GM19395 (cell line): ENCODE measurements around the gene SH3BGRL2.
"Not testable (repeated sequence)": the region's sequence is repeated elsewhere in the genome, so short reads cannot be mapped to it uniquely, and the experiment has no call there.

ENCODE experiments used
- ATAC-seq: cut with Tn5 transposase; IDR thresholded peaks from one replicate; pipeline ENCODE4 v1.9.1; 2021; ENCODE audit warnings: mild to moderate bottlenecking, moderate library complexity; ENCODE audit not compliant: unreplicated experiment

The SH3BGRL2 gene

DNA sequence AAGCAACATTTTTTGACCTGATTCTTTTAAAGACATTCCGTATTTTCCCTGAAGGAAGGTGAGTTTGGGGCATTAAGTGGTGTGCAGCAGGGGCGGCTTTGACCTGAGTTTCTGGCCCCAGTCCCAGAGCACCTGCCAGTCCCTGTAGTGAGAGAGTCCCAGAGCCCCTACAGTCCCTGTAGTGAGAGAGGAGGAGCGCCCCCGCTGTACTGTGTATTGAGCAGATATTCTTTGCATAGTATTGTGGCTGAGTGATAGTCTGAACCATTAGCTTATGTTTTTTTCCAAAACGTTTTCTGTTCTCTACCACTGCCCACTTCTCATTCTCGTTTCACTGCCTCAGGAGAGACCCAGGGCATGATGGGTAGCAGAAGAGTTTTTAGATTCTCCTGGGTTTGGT lies 17.2 kb upstream of the SH3BGRL2 start:
- no peak for ATAC-seq

DNA sequence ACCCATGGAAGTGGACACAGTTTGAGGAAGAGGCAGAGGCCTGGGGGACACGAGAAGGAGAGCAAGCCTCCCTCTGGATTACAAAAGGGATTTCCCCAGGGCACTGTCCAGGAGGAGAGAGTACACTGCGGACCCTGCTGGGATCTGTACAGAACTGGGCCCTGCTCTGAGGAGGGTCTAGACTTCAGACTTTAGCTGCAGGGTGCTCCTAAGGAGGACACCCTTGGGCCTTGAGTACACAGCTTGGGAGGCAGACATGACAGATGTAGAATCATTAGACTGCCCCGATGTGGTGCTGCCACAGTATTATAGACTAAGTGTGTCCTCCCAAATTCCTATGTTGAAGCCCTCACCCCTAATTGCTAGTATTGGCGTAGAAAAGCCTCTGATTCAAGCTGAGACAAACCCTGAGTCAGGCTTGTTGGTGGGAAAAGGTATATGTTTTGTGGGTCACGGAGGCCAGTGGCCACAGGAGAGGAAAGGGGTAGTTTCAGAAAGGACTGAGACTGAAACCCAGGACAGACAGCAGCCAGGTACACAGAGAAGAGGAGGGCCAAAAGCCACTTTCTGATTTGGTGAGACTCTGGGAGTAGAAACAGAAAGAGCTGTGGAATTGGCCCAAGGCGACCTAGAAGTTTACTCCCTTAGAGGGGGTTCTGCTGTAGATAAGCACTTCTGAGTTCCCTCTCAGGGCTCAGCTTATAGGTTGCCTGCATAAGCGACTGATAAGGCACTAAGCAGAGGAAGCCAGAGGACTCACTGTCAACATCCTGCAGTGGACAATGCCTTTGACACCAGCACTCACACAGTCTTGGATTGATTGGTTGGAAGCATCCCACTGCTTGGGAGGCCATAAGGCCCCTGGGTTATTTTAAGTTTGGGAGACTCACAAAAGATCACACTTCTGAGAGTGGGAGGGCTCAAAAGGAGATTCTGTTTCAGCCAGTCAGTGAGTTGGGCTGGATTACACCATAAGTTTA lies 16.5 kb upstream of the SH3BGRL2 start:
- ATAC-seq = peak; percentile 49

DNA sequence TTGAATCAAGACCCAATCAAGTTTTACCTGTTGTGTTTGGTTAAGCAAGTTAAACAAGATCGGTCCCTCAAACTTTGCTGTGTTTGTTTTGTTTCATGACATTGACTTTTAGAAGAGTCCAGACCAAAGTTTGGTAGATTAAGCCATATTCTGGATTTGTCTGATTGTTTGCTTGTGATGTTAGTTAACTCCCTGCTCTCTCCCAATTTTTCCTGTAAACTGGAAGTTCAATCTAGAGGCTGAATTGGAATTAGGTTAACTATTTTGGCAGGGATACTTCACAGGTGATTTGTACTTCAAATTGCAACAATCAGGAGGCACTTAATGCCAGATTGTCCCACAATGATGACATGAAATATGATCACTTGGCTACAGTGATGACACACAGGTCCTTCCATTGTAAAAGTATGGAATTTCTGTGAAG lies 13.6 kb upstream of the SH3BGRL2 start:
- ATAC-seq = no peak

DNA sequence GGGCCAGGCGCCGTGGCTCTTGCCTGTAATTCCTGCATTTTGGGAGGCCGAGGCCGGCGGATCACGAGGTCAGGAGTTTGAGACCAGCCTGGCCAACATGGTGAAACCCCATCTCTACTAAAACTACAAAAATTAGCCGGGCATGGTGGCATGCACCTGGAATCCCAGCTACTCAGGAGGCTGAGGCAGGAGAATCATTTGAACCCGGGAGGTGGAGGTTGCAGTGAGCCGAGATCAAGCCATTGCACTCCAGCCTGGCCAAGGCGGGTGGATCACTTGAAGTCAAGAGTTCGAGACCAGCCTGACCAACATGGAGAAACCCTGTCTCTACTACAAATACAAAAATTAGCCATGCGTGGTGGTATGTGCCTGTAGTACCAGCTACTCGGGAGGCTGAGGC lies 12.7 kb upstream of the SH3BGRL2 start:
- ATAC-seq = not testable (repeated sequence)

DNA sequence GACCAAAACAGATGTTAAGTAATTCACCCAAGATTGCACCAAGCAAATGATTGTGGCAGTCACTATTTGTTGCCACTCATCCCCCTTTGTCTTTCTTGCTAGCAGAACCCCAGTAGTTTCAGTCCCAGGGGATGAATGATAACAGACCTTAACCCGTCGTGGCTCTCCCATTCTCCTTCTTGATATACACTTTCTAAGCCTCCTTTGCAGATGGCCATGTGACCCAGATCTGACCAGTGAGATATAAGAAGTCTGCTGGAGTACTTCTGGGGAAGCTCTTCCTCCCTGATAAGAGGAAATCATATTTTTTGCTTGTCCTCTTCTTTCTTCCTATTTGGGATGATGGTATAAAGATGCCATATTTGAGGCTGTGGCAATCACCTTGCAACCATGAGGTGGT lies 9.6 kb upstream of the SH3BGRL2 start:
- no peak for ATAC-seq

DNA sequence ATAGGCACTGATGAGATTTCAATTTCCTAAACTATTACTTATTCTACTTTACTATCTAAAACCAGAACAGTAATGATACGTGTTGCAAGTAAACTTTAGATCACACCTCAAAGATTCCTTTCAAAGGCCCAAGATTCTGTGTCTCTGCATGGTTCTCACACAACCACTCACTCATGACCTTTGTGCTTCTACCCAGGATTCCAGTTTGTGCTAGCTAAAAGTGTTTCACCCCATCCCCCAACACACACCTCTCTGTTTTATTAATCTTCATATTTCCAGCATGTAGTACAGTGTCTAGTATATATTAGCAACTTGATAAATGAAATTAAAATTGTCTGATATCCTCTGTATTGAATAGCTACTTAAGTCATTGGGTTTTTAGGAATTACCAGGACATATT lies 8.8 kb upstream of the SH3BGRL2 start:
- no peak for ATAC-seq

DNA sequence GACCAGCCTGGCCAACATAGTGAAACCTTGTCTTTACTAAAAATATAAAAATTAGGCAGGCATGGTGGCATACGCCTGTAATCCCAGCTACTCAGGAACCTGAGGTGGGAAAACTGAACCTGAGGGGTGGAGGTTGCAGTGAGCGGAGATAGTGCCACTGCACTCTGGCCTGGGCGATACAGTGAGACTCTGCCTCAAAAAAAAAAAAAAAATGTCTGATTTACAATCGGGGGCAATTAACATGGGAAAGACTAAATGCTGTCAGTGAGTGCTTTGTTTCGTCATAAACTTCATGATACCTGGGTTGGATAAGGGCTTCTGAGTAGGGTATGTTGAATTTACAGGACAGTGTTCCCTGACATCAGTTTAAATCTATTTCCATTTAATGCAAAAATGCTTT lies 8.0 kb upstream of the SH3BGRL2 start:
- no peak for ATAC-seq

DNA sequence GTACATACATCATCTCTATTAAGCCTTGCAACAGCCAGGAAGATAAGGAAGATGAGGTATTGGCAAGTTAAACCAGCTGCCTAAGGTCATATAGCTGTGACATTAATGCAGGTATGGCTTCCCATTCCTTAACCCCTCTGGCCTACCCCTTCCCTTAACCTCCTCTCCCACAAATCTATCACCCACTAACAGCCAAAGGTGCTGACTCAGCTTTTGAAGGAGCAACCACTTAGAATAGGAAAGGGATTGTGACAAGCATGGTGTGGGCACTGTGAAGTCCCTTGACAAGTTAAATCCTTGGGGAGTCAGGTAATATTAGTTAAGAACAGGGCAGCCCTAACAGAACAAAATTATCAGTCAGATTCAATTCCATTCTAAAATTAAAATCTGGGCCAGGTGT lies 5.4 kb upstream of the SH3BGRL2 start:
- ATAC-seq = no peak

DNA sequence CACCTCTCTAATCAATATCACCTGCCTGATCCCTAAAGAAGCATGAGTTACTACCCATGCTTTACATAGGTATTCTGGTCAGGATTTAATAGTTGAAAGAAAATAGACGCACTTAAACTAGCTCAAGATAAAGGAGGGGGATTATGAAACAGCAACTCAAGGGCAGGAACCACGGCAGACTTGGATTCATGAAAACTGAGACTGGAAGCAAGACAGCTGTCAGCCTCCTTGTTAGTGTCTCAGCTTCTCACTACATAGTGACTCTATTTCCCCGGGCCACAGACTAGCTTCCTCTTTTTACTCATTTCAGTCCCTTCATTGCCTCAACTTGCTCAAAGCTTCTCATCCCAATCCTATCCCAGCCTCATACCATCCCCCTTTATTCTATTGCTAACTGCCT lies 4.3 kb upstream of the SH3BGRL2 start:
- no peak for ATAC-seq

DNA sequence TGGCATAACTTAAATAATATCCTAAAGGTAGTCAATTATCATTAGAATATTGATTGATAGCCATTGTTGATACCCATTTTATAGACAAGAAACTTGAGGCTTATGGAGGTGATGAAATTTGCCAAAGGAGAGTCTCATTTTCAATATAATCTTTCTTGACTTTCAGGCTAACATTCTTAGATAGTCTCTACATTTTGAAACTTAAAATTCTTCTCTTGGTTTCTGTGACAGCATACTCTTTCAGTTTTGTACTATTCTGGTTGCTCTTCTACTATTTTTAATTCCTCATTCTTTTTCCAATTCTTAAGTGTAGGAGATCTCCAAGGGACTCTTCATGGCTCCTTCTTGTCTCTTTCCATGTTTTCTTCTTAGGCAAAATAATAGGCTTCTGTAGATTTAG lies 3.7 kb upstream of the SH3BGRL2 start:
- ATAC-seq = no peak

DNA sequence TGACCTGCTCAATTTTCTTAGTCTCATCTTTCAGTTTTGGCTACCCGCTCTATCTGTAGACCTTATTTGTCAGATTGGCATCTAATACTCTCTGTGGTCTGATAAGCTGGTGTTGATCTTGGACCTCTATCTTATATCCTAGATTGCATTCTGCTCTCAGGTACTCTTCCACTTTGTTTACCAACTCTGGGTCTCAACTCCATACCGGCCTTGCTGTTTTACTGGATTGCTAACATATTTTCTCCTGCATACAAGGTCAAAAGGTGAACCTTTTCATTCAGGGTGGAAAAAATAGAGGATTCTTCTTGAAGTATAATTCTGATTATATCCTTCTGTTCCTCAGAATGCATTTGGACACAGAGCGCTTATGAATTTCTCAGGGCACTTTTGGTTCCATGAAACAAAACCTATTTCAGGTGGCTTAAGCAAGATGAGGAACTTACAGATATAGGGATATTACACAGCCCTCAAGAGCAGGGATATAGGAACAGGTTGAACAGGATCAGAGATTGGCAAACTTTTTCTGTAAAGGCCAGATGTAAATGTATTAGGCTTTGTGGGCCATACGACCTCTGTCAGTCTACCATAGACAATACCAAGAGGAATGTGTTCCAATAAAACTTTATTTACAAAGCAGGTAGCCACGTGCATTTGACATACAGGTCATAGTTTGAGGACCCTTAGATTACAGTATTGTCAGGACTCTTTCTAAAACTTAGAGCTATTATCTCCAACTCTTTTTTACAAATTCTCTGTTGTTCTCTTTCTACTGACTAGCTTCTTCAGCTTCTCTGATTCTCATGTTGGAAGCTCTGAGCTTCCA lies 2.5 kb upstream of the SH3BGRL2 start:
- ATAC-seq = no peak

DNA sequence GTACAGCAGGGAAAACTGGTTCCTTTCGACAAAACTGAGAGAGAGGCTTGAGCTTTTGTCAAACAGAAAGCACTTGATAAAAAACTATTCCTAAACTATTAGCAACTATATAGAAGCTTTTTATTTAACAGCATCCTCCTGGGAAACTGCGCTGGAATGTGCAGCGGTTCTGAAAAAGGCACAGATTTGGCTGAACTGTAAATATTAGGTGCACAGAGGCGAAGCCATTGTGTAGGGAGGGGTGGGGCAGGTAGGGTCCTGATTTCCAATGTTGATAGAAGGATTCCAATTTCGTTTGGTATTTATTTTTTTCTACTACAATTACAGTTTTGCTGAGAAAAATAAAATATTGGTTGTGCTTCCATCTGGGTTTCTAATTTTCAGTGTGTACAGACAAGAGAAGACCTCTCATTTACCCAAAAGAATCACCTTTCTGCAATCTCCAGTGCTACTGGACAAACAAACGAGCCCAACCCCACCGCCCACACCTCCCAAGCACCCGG lies 698 bp upstream of the SH3BGRL2 start:
- ATAC-seq = no peak

DNA sequence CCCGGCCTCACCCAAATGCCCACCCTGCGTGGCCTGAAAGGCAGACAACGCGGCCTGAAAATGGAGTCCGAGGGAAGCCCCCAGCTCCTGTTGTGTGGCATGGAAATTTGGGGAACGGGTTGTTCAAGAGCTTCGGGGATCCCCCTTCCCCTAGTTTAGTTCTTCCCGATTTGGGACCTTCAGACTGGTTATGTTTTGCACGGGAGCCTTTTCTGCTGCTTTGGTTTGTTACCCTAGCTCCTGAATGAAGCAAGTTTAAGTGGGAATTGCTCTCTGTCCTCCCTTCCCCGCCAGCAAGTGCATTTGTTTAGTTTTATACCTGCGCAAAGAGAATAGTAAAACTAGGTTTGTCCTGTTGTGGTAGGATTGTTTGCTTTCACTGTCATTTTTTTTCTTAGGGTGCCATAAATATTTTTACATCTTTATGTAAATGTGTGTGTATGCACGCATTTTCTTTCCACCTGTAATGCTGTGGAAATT lies 604 bp downstream of the SH3BGRL2 start:
- no peak for ATAC-seq

DNA sequence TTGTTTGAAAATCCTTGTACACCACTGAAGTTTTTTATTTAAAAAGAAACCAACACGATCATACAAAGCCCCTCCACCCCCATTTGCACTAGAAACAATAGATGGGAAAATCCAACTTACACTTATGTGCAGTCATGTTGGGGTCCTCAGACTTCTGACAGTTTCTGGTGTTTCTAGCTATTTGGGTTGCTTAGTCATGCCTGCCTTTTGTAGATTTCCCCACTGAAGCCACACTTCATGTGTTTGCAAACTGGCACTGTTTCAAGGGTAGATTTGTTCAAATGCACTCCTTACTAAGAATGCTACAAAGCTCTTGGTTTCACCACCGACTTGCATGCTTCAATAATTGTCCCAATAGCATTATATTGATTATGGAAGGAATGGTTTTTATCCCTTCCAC lies 1.5 kb downstream of the SH3BGRL2 start:
- ATAC-seq = no peak

DNA sequence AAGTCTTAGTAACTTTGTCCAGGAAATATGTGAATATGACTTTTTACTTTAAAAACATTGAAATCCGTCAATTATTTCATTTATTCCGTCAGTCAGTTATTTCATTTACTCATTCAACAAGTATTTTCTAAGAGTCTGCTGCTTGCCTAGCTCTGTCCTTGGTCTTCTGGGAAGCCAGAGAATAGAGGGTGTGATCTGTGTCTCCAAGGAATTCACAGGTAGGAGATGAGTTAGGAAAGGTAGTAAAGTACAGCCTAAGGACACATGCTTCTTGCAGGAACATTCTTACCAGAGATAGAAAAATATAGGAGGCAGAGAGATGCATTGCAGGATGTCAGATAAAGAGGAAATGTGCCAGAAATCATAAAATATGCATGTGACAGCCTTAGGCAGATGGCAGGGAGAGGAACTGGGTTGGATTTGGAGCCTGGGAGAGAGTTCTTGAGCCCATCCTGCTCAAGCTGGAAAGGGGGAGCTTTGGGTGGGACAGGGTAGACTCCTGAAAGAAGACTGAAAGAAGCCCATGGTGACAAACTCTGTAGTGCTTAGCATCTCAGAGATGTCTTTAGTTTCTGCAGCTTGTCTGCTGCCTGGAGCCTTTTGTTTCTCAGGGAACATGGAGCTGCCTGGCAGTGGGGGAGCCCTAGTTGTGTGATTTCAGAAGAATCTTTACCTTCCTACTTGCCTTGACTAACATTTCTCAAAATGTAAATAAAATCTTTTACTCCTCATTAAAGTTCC lies 3.5 kb downstream of the SH3BGRL2 start:
- no peak for ATAC-seq

DNA sequence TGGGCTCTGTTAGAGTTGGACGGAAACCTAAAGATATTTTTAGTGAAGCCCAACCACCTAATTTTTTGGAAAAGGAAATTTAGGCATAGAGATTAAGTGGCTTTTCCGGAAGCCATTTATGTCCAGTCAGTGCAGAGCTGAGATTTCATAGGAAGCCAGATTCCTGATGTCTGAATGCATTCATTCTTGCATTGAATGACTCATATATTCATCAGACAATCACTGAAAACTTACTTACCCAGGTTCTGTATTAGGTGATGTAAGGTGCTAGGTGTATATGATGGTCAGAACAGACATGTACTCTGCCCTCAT lies 4.1 kb downstream of the SH3BGRL2 start:
- no peak for ATAC-seq

DNA sequence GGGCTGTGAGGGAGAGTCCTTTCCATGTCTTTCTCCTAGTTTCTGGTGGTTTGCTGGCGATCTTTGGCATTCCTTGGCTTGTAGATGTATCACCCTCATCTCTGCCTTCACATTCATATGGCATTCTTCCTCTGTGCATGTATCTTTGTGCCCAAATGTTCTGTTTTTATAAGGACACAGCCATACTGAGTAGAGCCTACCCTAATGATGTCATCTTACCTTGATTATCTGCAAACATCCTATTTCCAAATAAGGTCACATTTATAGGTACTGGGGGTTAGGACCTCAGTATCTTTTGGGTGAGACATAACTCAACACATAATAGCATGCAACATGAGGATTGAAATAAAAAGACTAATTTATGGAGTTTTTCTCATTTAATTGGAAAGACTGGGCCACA lies 5.5 kb downstream of the SH3BGRL2 start:
- ATAC-seq = no peak

DNA sequence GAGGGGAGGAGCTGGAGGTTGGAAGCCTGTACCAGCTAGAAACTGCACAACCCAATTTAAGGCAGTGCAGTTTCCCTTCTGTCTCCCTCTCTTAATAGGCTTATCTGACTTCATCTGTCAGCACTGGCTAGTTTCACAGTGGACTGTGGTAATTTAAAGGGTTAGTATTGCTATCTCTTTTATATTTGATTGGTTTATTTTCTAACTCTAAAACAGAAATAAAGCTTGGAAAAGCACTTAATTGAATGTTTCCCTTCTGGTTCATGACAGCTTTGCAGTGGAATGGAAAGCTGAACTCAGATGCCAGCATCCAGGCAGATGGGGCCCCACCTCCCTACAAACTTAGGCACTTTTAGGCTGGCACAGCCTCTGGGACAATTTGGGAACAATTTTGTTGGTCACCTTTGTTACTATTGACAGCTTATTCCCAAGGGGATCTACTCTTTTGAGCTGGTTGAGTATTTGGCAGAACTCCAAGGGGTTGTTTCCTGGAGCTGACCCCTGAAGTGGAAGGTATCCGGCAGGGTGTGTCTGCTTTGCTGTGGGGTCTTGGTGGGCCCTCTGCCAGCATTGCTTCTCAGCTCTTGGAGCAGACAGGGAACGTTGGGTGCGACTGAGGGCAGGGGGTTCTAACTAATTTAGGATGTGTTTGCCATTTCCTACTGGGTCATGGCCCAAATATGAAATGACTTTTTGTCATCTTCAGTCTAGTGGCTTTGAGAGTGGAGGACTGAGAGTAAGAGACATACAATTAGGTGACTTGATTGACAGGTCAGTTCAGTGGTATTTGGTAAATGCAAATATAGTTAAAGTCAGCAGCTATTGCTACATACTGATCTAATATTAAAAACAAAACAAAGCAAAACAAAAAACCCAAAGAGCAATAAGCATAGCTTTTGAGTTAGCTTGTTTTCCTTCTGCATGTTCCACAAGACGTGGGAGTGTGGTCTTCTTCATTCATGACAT lies 9.3 kb downstream of the SH3BGRL2 start:
- ATAC-seq = no peak

DNA sequence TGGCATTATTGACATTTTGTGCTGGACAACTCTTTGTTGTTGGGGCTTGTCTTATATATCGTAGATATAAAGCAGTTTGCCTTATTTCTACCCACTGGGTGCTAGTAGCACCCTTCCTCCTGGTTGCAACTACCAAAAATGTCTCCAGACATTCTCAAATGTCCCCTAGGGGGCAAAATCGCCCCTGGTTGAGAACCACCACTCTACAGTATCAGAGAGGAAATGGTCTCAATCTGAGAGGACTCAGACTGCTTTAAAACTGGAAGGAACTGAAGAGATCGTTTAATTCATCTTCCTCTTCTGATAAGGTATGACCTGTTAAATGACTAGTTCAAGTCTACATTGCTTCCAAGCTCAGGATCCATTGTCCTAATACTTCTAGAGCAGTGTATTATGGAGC lies 14.9 kb downstream of the SH3BGRL2 start:
- ATAC-seq = peak; percentile 68

DNA sequence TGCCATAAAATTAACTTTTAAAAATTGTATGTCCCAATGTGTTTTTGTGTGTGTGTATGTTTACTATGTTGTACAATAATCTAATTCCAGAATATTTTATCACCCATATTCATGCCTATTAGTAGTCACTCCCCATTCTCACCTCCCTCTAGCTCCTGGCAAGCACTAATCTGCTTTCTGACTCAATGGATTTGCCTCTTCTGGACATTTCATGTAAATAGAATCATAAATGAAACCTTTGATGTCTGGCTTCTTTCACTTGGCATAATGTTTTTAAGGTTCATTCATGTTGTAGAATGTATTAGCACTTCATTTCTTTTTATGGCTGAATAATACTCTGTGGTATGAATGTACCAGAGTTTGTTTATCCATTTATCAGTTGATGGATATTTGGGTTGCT lies 15.4 kb downstream of the SH3BGRL2 start:
- ATAC-seq = no peak
